ENCODE results near the gene ADAMTS6.

Gene ADAMTS6

DNA sequence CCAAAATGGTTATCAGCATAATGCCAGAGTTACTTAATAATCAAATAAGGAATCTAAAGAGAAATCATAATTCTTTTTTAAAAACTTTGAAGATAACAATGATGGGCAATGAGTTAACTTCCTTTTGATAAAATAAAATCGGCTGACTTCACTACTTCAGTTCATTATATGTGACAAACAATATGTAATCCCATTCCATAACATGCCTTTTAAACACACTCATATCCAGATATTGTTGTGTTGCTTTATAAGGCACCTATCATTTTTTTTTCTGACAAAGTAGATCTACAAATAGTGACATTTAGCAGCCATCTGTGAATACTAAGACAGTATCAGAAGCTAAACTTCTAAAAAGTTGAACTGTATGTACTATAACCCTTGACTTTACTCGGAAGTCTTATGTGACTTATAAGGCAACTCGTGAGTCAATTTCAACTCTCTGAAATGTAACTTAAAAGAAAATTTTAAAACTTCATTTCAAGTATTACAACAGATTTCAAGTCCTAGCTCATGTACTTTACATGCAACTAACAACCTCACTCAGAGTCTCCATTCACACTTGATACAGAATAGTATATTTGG, 7.5 kb downstream of the ADAMTS6 start:
- Histone ChIP-seq H3K27me3 (ENCODE audit: control insufficient read depth in 1 of 2, insufficient read depth in 2 of 2, low read length in 2 of 2) (peaks cover 0 to 3% of the 10 kb centered on the region in 2 donors), H3K36me3 (ENCODE audit: control insufficient read depth in 1 of 2, insufficient read depth in 2 of 2, low read length in 2 of 2) (no peaks in the 10 kb centered on the region), H3K9me3 (ENCODE audit: control insufficient read depth in 1 of 2, low read length in 2 of 2) (no peaks in the 10 kb centered on the region), H3K4me3 (ENCODE audit: low read depth in 1 of 2, low read length in 2 of 2) (no peak overlapping the region), H3K4me1 (ENCODE audit: control insufficient read depth in 1 of 2, insufficient read depth in 2 of 2, low read length in 2 of 2) (no peaks in the 10 kb centered on the region), H3K9ac (ENCODE audit: low read depth in 1 of 2, low read length in 2 of 2) (no peak overlapping the region), H3K27ac (ENCODE audit: low read depth, low read length) (no peak overlapping the region)

DNA sequence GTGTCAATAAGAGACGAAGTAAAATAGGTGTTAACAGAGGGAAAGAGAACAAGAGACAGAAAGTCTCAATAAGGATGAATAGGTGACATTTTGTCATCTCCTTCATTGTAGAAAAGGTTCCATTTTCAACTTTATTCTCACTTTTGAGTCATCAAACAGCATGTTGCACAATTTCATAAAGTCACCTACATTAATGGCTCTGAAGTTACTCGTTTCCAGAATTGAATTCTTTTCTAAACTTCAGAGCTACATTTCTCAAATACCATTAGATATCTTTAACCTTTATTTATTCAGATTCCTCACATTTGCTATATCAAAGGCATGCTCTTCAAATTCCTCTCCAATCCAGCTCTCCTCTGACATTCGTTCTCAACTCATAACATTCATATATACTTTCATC, 13.1 kb downstream of the ADAMTS6 start:
- Histone ChIP-seq H3K9ac (ENCODE audit: low read depth in 1 of 2, low read length in 2 of 2) (no peak overlapping the region), H3K27me3 (ENCODE audit: control insufficient read depth in 1 of 2, insufficient read depth in 2 of 2, low read length in 2 of 2) (peaks cover 0 to 3% of the 10 kb centered on the region in 2 donors), H3K4me3 (ENCODE audit: low read depth in 1 of 2, low read length in 2 of 2) (no peak overlapping the region), H3K4me1 (ENCODE audit: control insufficient read depth in 1 of 2, insufficient read depth in 2 of 2, low read length in 2 of 2) (no peaks in the 10 kb centered on the region), H3K36me3 (ENCODE audit: control insufficient read depth in 1 of 2, insufficient read depth in 2 of 2, low read length in 2 of 2) (no peaks in the 10 kb centered on the region), H3K27ac (ENCODE audit: low read depth, low read length) (no peak overlapping the region), H3K9me3 (ENCODE audit: control insufficient read depth in 1 of 2, low read length in 2 of 2) (no peaks in the 10 kb centered on the region)

DNA sequence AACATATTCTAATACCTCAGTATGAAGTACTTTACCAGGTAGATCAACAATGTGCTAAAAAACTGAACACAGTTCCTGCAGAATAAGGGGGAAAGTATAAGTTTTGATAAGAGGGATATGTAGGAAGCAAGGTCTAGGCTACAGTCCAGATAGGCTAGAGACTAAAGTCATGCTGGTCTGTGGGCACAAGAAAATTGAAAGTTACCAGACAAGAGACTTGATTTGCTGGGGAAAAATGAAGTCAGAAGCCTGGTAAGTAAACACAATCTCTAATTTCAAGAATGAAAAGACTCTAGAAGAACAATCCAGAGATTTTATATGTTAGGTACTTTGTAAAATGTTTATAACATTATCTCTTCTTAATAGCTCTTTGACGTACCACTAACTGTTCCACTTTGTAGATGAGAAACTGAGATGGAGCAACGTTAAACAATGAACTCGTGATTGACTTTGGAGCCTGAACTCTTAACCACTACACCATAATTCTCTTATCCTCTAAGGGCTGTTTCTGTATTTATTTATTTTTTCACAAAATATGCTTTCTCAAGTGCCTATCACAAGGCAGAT, 19.5 kb downstream of the ADAMTS6 start:
- Histone ChIP-seq H3K27me3 (ENCODE audit: control insufficient read depth in 1 of 2, insufficient read depth in 2 of 2, low read length in 2 of 2) (no peaks in the 10 kb centered on the region), H3K4me3 (ENCODE audit: low read depth in 1 of 2, low read length in 2 of 2) (no peak overlapping the region), H3K4me1 (ENCODE audit: control insufficient read depth in 1 of 2, insufficient read depth in 2 of 2, low read length in 2 of 2) (no peaks in the 10 kb centered on the region), H3K9ac (ENCODE audit: low read depth in 1 of 2, low read length in 2 of 2) (no peak overlapping the region), H3K9me3 (ENCODE audit: control insufficient read depth in 1 of 2, low read length in 2 of 2) (no peaks in the 10 kb centered on the region), H3K27ac (ENCODE audit: low read depth, low read length) (no peak overlapping the region), H3K36me3 (ENCODE audit: control insufficient read depth in 1 of 2, insufficient read depth in 2 of 2, low read length in 2 of 2) (no peaks in the 10 kb centered on the region)

DNA sequence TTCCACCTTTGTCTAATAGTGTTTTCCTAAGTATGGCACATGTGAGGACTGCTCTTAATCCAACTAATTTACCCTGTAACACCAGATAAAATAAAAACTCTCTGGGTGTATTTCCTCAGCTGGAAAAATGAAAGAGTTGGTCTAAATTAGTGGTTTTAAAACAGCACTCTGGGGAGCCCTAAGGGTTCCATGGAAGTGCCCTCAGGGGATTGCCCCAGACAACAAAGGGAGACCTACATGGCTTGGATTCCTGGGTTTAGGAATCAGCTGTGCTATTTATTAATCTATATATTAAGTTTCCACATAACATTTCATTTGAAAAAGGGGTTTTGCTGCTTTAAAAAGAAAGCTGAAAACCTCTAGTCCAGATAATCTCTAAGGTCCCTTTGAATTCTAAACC, 20.2 kb downstream of the ADAMTS6 start:
- no peaks in the 10 kb centered on the region for H3K9me3 ChIP-seq (ENCODE audit: control insufficient read depth in 1 of 2, low read length in 2 of 2)
- H3K4me3 ChIP-seq (ENCODE audit: low read depth in 1 of 2, low read length in 2 of 2) = no peak overlapping the region
- no peak overlapping the region for H3K27ac ChIP-seq (ENCODE audit: low read depth, low read length)
- no peaks in the 10 kb centered on the region for H3K36me3 ChIP-seq (ENCODE audit: control insufficient read depth in 1 of 2, insufficient read depth in 2 of 2, low read length in 2 of 2)
- H3K27me3 ChIP-seq (ENCODE audit: control insufficient read depth in 1 of 2, insufficient read depth in 2 of 2, low read length in 2 of 2) = no peaks in the 10 kb centered on the region
- no peak overlapping the region for H3K9ac ChIP-seq (ENCODE audit: low read depth in 1 of 2, low read length in 2 of 2)
- H3K4me1 ChIP-seq (ENCODE audit: control insufficient read depth in 1 of 2, insufficient read depth in 2 of 2, low read length in 2 of 2) = no peaks in the 10 kb centered on the region

DNA sequence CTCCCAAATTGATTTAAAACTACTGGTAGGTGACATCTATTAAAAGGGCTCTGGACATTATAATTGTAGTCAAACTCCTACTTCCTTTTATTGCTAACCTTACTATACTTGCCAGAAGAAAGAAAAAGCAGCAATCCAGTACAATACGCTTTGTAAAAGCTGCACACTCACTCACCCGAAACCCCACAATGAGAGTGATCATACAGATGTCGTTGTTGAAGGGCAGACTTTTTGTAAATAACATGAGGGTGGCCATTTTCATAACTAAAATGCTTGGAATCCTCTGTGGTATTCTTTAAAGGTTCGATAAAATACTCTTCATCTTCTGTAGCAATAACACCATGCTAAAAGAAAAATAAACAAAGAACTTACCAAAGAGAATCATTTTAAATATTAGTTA, 21.7 kb downstream of the ADAMTS6 start:
- Histone ChIP-seq H3K27me3 (ENCODE audit: control insufficient read depth in 1 of 2, insufficient read depth in 2 of 2, low read length in 2 of 2) (no peaks in the 10 kb centered on the region), H3K4me1 (ENCODE audit: control insufficient read depth in 1 of 2, insufficient read depth in 2 of 2, low read length in 2 of 2) (no peaks in the 10 kb centered on the region), H3K36me3 (ENCODE audit: control insufficient read depth in 1 of 2, insufficient read depth in 2 of 2, low read length in 2 of 2) (no peaks in the 10 kb centered on the region), H3K9ac (ENCODE audit: low read depth in 1 of 2, low read length in 2 of 2) (no peak overlapping the region), H3K9me3 (ENCODE audit: control insufficient read depth in 1 of 2, low read length in 2 of 2) (no peaks in the 10 kb centered on the region), H3K4me3 (ENCODE audit: low read depth in 1 of 2, low read length in 2 of 2) (no peak overlapping the region), H3K27ac (ENCODE audit: low read depth, low read length) (no peak overlapping the region)

DNA sequence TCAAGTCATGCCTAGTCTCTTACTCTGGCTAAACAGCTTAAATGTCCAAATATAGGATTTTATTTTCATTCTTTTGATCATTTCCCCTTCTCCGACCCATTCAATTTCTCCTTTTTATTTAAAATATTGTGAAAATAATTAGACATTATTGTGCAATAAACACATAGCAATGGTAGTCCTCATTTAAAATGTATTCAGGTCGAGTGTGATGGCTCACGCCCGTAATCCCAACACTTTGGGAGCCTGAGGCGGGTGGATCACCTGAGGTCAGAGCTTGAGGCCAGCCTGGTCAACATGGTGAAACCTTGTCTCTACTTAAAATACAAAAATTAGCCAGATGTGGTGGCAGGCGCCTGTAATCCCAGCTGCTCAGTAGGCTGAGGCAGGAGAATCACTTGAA, 26.7 kb downstream of the ADAMTS6 start:
- H3K9me3 ChIP-seq (ENCODE audit: control insufficient read depth in 1 of 2, low read length in 2 of 2) = no peaks in the 10 kb centered on the region
- H3K4me1 ChIP-seq (ENCODE audit: control insufficient read depth in 1 of 2, insufficient read depth in 2 of 2, low read length in 2 of 2) = no peaks in the 10 kb centered on the region
- no peaks in the 10 kb centered on the region for H3K27me3 ChIP-seq (ENCODE audit: control insufficient read depth in 1 of 2, insufficient read depth in 2 of 2, low read length in 2 of 2)

DNA sequence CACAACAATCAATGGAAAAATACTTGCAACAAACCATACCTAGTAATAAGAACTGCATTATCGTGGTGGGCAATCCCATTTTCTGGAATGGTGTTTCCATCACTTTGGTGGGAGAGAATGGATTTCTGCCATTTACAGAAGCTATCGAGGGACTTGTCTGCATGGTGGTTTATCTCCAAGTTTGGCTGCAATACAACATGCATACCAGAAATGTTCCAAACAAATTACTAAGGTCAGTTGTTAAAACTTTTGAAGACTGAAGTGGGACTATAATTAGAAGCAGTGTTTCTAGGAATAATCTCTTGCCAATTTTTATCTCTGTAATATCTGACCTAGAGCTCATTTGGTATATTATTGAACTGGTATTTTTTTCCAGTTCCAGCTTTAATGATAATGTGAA, 30.3 kb downstream of the ADAMTS6 start:
- H3K4me1 ChIP-seq (ENCODE audit: control insufficient read depth in 1 of 2, insufficient read depth in 2 of 2, low read length in 2 of 2) = no peaks in the 10 kb centered on the region
- H3K27me3 ChIP-seq (ENCODE audit: control insufficient read depth in 1 of 2, insufficient read depth in 2 of 2, low read length in 2 of 2) = no peaks in the 10 kb centered on the region
- no peak overlapping the region for H3K27ac ChIP-seq (ENCODE audit: low read depth, low read length)
- H3K4me3 ChIP-seq (ENCODE audit: low read depth in 1 of 2, low read length in 2 of 2) = no peak overlapping the region
- H3K36me3 ChIP-seq (ENCODE audit: control insufficient read depth in 1 of 2, insufficient read depth in 2 of 2, low read length in 2 of 2) = no peaks in the 10 kb centered on the region
- no peaks in the 10 kb centered on the region for H3K9me3 ChIP-seq (ENCODE audit: control insufficient read depth in 1 of 2, low read length in 2 of 2)
- H3K9ac ChIP-seq (ENCODE audit: low read depth in 1 of 2, low read length in 2 of 2) = no peak overlapping the region

More for the DNA sequence above, 26.7 kb downstream of the ADAMTS6 start:
- no peak overlapping the region for H3K27ac ChIP-seq (ENCODE audit: low read depth, low read length)
- no peak overlapping the region for H3K9ac ChIP-seq (ENCODE audit: low read depth in 1 of 2, low read length in 2 of 2)
- H3K4me3 ChIP-seq (ENCODE audit: low read depth in 1 of 2, low read length in 2 of 2) = no peak overlapping the region
- no peaks in the 10 kb centered on the region for H3K36me3 ChIP-seq (ENCODE audit: control insufficient read depth in 1 of 2, insufficient read depth in 2 of 2, low read length in 2 of 2)

DNA sequence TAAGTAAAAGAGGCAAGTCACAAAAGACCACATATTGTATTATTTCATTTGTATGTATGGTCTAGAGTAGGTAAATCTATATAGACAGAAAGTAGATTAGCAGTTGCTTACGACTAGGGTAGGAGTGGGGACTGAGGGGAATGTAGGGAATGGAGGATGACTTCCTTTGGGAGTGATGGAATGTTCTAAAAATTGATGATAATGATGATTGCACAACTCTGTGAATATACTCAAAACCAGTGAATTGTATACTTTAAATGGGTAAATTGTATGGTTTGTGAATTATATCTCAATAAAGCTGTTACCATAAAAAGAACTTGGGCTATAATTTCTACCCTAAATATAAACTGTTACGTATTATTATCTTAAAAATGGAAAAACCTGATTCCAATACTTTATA, 35.0 kb downstream of the ADAMTS6 start:
- Histone ChIP-seq H3K36me3 (ENCODE audit: control insufficient read depth in 1 of 2, insufficient read depth in 2 of 2, low read length in 2 of 2) (no peaks in the 10 kb centered on the region), H3K4me1 (ENCODE audit: control insufficient read depth in 1 of 2, insufficient read depth in 2 of 2, low read length in 2 of 2) (no peaks in the 10 kb centered on the region), H3K9ac (ENCODE audit: low read depth in 1 of 2, low read length in 2 of 2) (no peak overlapping the region), H3K27ac (ENCODE audit: low read depth, low read length) (no peak overlapping the region), H3K4me3 (ENCODE audit: low read depth in 1 of 2, low read length in 2 of 2) (no peak overlapping the region), H3K27me3 (ENCODE audit: control insufficient read depth in 1 of 2, insufficient read depth in 2 of 2, low read length in 2 of 2) (no peaks in the 10 kb centered on the region), H3K9me3 (ENCODE audit: control insufficient read depth in 1 of 2, low read length in 2 of 2) (no peaks in the 10 kb centered on the region)

DNA sequence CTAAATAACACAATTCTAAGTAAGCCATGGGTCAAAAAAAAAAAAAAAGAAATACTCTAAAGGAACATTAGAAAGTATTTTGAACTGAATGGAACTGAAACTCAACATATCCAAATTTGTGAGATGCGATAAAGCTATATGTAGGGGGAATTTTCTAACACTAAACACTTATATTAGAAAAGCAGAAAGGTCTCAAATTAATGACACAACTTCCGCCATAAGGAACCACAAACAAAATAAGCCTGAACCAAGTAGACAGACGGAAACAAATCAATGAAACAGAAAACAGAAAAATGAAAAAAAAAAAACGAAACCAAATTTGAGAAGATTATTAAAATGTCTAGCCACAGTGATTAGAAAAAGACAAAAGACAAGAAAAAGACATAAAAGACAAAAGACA, 39.9 kb downstream of the ADAMTS6 start:
- Histone ChIP-seq H3K27ac (ENCODE audit: low read depth, low read length) (no peak overlapping the region), H3K4me1 (ENCODE audit: control insufficient read depth in 1 of 2, insufficient read depth in 2 of 2, low read length in 2 of 2) (no peaks in the 10 kb centered on the region), H3K27me3 (ENCODE audit: control insufficient read depth in 1 of 2, insufficient read depth in 2 of 2, low read length in 2 of 2) (no peaks in the 10 kb centered on the region), H3K4me3 (ENCODE audit: low read depth in 1 of 2, low read length in 2 of 2) (no peak overlapping the region), H3K9me3 (ENCODE audit: control insufficient read depth in 1 of 2, low read length in 2 of 2) (no peaks in the 10 kb centered on the region), H3K9ac (ENCODE audit: low read depth in 1 of 2, low read length in 2 of 2) (no peak overlapping the region), H3K36me3 (ENCODE audit: control insufficient read depth in 1 of 2, insufficient read depth in 2 of 2, low read length in 2 of 2) (no peaks in the 10 kb centered on the region)

DNA sequence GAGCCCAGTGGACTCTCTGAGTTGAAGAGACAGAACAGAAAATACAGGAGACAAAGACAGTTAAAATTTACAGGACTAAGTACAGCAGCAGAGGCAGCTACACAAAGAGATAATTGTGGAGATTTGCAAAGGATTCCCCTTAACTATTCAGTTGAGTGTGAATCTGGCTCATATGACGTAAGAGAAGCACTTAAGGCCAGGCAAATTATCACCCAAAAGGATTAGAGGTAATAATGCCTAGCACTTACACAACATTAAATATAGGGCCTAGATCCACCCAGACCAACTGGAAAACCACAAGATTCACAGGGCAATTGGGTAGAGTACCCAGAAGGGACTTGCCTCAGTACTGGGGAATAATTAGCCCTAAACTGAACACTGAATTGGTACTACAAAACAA, 41.3 kb downstream of the ADAMTS6 start:
- Histone ChIP-seq H3K27ac (ENCODE audit: low read depth, low read length) (no peak overlapping the region), H3K27me3 (ENCODE audit: control insufficient read depth in 1 of 2, insufficient read depth in 2 of 2, low read length in 2 of 2) (no peaks in the 10 kb centered on the region), H3K4me3 (ENCODE audit: low read depth in 1 of 2, low read length in 2 of 2) (no peak overlapping the region), H3K36me3 (ENCODE audit: control insufficient read depth in 1 of 2, insufficient read depth in 2 of 2, low read length in 2 of 2) (no peaks in the 10 kb centered on the region), H3K9ac (ENCODE audit: low read depth in 1 of 2, low read length in 2 of 2) (no peak overlapping the region), H3K9me3 (ENCODE audit: control insufficient read depth in 1 of 2, low read length in 2 of 2) (no peaks in the 10 kb centered on the region), H3K4me1 (ENCODE audit: control insufficient read depth in 1 of 2, insufficient read depth in 2 of 2, low read length in 2 of 2) (no peaks in the 10 kb centered on the region)

DNA sequence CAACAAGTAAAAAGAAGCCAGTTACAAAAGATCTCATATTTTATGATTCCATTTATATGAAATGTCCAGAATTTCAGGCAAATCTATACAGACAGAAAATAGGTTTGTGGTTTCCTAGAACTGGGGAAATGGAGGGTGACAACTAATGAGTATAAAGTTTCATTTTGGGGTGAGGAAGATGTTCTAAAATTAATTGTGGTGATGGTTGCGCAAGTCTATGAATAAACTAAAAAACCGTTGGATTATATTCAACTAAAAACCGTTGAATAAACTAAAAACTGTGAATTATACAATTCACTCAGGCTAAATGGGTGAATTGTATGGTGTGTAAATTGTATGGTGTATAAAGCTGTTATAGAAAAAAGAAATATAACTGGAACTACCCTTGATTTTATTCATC, 47.6 kb downstream of the ADAMTS6 start:
- Histone ChIP-seq H3K27ac (ENCODE audit: low read depth, low read length) (no peak overlapping the region), H3K9me3 (ENCODE audit: control insufficient read depth in 1 of 2, low read length in 2 of 2) (no peaks in the 10 kb centered on the region), H3K27me3 (ENCODE audit: control insufficient read depth in 1 of 2, insufficient read depth in 2 of 2, low read length in 2 of 2) (no peaks in the 10 kb centered on the region), H3K4me1 (ENCODE audit: control insufficient read depth in 1 of 2, insufficient read depth in 2 of 2, low read length in 2 of 2) (no peaks in the 10 kb centered on the region), H3K36me3 (ENCODE audit: control insufficient read depth in 1 of 2, insufficient read depth in 2 of 2, low read length in 2 of 2) (no peaks in the 10 kb centered on the region), H3K4me3 (ENCODE audit: low read depth in 1 of 2, low read length in 2 of 2) (no peak overlapping the region), H3K9ac (ENCODE audit: low read depth in 1 of 2, low read length in 2 of 2) (no peak overlapping the region)

Measured in duodenal mucosa (tissue), 2 donors.